Activated T-cell treated with anti-CD3 and anti-CD28 coated beads, Interleukin-2, amount 50 U/mL, for 1 hour (primary cell): ENCODE results near the gene COX7A2.
A peak's percentile ranks its signal among the peaks of the same experiment; 100 is the strongest.

Experiments
- DNase-seq: peaks from one replicate; pipeline ENCODE4 v3.0.0-alpha.2; 2020

The COX7A2 gene

DNA sequence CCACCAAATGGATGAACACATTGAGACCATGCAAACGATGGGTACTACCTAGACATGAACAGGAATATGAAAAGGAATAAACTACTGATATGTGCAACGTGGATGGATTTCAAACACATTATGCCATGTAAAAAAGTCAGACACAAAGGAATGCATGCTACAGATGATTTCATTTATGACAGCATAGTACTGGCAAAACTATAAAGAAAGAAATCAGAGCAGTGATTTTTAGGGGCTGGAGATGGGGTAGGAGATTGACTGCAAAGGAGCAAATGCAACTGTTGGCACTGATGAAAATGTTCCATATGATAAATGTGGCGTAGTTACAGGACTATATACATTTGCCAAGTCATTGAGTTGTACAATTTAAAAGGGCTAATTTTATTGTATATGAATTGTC is 24.3 kb downstream of the COX7A2 start:
- no peak for DNase-seq

DNA sequence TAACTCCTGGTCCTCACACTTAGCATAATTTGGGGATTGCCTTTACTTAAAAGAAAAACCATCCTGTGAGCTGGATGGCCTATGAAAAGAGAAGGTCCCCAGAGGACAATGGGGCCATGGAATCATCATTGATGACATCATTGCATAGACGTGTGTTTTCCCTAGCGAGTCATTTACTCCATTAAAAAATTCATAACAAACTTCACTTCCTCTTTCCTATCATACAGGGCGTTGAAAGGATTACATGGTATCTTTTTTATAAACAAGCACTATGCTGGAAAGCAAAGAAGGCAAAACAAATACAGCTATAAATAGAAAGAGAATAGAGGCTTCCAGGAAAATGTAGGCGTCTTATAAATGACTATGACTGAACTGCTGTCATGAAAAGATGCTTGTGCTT is 26.4 kb downstream of the COX7A2 start:
- DNase-seq, result no peak

DNA sequence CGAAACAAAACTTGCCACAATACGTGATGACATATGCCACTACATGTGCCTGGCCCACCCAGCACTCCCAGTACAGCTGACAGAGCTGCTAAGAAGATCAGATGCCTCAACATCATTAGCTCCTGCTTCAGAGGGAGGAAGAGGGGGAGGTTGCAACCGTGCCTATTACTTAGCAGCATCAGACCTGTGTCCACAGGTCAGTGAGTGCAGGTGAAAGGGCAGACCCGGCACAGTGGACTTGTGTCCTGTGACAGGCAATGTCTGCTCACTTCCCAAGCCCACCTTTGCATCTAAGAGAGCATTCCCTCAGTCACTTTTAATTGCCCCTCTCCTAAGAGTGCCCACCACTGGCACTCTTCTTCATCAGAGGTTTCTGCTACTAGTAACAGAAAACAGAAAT is 28.3 kb downstream of the COX7A2 start:
- no peak for DNase-seq

DNA sequence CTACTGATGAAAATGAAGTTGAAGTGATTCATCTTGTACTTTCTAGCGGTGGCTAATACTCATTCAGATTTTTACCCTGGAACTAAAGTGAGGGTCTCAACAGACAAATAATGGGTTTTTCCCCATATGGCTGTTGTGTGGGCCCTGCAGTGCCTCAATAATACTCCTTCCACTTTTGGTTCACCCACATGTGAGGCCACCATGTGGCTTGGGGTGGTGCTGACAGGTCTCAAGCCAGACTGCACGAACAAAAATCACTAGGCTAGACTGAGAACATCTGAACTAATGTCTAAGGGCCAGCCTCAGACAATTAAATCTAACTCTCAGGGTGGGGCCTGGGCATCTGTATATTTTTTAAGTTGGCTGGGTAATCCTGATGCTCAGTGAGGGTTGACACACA is 29.9 kb downstream of the COX7A2 start:
- DNase-seq, result no peak

DNA sequence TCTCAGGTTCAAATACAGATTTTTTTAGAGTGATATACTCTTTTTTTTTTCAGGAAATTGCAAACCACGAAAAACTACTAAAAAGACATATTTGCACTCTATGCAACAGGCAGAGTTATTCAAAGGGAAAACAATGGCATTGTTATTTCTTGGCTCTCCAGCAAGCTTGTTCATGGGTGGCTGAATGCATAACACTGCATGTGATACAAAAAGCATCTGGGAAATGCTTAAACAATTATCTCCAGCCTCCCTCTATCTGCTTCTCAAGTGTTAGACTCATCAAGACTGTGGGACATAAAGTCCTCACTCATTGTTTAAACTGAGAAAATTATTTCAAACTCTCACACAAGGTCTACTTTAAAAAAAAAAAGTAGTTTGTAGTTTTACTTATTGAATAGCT is 30.5 kb downstream of the COX7A2 start:
- DNase-seq, result no peak

DNA sequence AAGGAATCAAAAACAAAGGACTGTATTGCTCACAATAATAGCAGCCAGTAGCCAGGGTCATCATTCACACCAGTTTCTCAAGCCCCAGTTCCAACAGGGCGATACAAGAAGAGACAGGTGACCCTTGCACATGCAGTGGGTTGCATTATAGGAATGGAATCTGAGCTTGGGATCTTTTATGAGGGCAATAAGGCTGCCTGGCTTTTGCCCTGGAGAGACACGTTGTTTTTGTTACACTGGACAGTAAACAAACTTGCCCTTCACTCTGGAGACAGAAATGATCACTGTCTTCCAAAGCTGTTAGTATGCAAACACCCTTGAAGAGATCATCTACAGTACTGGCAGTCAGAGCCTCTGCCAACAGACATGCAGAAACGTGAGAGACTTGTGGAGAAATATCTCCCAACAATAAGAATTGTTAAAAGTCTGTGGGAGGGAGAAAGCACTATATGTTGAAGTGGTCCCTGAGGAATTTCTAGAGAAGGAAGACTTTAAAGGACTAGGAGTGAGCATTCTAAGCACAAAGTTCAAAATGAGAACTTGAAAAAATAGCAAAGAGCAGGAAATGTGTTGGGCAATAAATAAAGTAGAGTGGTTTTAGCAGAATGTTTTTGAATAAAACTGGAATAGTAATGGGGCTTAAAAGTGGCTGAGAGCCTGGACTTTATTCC is 31.5 kb downstream of the COX7A2 start:
- DNase-seq, result no peak

DNA sequence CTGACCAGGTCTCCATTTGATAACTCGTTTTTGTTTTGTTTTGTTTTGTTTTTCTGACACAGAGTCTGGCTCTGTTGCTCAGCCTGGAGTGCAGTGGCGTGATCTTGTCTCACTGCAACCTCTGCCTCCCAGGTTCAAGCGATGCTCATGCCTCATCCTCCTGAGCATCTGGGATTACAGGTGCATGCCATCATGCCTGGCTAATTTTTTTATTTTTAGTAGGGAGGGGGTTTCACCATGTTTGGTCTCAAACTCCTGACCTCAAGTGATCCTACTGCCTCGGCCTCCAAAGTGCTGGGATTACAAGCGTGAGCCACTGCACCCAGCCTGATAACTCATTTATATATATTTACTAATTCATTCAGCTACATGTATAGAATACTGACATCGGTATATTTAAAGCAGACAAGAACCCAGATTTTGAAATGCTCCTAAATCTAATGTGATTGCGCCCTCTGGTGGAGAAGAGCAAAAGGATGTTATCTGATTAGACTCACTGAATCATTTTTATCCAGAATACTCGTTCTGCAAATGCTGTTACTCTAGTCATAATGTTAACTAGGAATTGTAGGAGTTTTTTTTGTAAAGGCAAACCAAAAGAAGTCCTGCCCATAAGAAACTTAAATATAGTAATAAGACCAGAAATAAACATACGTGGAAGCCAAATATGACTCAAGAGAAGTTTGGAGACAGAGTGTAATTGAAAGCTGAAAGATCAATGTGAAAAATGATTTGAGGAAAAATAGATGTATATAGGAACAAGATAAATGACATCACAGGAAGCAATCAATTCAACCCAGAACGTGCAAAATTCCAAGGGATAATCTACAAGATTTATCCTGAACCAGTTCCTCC is 32.5 kb downstream of the COX7A2 start:
- no peak for DNase-seq

DNA sequence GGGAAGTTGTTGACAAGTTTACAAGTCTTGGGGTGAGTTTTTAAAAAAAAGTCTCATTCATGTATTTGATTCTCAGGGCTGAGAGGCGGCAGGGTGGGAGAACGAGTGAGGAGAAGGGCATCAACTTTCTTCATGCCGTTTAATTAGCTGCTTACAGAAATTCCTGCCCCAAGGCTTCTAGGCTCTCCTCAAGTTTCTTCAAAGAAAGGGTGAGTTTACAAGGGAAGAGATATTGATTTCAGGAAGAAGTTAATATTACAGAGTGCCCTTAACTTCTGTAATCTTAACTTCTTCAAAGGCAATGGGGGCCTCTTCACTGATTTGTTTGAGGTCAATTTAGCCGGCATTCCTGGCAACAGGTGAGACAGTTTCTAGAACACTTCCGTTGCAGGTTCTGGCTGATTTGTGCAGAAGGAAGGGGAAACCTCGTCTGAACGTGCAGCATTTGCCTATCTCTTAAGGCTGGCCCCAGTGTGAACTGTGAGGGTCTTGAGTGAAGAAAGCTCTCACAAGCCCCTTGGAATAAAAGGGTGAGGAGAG is 34.3 kb downstream of the COX7A2 start:
- DNase-seq, result no peak

DNA sequence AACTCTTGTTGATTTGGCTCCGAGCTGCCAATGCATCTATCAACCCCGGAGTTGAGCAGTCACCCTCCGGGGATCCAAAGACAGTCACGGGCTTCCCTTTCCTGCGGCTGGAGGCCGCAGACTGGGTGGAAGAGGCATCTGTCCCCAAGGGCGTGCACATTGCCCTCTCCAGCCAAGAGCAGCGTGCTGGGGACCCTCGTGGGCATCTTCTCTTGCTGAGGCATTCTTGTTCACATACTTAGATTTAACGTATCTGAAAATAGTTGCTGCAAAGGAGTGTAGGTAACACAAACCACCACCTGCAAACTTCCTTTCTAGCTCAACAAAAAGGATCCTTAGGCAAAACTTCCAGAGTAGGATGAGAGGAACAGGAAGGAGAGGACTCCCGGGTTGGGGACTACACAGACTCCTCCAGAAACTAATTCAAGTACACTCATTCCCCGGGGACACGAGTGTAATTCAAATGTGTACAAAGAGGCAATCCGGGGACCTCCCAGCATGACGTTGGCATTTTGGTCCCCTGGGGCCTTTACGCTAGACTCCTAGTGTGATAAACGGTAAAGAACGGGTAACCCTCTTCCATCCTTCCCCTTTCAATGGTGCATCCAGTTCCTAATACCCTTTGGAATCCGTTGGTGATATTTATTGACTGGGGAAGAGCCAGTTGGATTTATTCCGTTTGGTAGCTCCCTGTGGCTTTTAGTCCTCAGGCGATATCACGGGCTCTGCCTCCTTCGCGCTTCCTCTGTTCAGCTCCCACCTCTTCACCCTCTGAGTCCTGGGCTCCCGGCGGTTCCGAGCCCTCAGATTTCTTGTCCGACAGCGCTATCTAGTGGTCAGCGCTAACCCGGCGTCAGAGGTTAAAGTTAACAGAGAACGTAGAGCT is 35.1 kb downstream of the COX7A2 start:
- DNase-seq, result peak; percentile 82

DNA sequence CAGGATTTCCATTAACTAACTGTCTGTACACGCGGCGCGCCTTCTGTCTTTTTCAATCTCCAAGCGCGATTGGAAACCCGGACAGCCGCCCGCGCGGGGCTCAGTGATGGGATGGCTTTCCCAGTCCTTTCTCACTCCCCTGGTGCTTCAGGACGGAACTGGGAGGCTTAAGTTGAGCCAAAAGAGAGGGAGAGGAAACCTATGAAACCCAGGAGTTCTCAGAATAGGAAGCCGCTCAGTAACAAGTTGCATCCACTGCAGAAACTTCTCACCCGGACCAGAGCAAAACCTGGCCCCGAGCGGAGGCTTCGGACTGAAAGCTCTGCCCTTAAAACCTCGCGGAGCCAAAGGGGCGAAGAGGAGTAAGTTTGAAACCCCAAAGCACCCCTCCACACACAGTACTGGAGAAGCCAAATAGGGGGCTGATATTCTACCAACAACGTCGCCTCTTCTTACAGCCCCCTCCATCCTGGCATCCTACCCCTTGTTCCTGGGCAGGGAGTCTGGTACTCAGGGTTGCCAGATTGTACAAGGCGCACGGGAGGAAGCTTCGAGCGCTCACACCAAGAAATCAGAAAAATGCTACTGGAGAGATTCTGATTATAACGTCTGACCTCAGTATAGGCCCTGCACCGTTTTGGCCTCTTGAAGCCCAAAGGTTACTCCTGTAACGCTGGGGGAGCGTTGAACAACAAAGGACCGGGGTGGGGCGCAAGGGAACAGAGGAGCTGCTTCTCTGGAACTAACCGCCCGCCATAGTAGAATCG is 36.8 kb downstream of the COX7A2 start:
- peak; percentile 19 for DNase-seq

DNA sequence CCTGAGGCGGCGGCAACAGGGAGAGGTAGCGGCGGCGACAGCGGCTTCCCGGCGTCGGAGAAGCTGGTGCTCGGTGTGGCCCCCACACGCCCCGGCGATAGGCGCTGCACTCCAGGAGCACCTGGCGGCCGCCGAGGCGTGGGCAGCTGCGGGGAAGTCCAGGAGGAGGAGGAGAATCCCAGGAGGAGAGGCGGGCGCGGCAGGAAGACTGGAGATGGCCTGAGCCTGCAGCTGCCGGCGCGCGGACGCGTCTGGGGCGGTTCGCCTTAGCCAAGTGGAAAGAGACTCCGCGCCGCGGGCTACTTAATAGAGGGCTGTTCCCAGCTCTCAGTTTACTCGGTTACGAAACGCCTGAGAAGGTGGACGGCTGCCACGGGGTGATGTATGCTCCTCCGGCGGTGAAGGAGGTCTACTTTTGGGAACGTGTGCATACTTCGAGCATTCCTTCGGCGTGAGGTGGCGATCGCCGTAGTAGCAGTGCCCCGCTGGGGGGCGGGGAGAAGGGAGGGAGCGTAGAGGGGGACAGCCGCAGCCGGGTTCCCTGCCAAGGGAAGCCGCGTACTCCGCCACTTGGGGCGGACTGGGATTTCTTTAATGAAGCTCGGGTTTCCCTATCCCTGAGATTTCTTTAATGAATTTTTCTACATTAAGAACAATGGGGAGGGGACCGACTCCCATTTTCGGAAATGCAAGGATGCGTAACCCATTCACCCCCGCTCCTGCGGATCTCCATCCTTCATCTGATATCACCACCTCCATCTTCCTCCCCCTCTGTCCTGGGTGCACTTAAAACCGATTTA is 37.6 kb downstream of the COX7A2 start, which contains the start of gene COL12A1:
TSS of gene COL12A1 (minus strand) at position 278 of the 800 bp plus-strand sequence. CDS start 3,261 bp downstream, outside the sequence.
- peak; percentile 24 for DNase-seq

DNA sequence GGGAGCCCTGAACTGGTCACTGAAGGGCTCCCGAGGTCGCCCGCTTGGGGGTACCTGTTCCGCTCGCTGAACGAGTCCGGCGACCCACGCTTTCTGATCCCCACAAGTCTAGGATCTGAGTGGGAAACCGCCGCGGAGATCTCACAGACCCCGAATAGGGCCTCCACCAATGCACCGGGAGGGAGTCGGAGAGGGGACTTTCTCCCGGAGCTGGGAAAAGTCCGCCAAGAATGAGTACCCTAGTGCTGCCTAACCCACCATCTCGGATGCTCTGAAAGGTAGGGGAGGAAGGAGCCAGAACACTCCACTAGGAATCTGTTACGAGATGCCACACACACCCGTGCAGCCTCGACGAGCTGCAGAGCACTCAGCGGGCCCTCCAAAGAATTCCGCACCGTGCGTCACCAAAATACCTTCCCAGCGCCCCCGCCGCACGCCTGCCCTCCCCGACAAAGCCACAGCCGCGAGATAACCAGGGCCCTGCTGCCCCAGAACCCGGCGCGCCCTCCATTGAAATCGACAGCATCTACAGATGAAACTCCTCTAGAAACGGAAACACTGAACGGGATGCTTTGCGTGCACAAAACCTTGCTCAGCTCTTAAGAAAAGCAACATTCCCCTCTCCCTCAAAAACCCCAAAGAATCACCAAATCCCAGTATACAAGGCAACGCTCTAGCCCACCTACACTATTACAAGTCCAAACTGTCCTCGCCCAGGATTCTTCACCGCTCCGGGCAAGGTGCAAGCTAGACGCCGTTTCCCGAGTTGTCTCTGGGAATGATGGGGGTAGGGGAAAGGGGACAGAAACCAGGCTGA is 38.4 kb downstream of the COX7A2 start:
- DNase-seq, result peak; percentile 28

DNA sequence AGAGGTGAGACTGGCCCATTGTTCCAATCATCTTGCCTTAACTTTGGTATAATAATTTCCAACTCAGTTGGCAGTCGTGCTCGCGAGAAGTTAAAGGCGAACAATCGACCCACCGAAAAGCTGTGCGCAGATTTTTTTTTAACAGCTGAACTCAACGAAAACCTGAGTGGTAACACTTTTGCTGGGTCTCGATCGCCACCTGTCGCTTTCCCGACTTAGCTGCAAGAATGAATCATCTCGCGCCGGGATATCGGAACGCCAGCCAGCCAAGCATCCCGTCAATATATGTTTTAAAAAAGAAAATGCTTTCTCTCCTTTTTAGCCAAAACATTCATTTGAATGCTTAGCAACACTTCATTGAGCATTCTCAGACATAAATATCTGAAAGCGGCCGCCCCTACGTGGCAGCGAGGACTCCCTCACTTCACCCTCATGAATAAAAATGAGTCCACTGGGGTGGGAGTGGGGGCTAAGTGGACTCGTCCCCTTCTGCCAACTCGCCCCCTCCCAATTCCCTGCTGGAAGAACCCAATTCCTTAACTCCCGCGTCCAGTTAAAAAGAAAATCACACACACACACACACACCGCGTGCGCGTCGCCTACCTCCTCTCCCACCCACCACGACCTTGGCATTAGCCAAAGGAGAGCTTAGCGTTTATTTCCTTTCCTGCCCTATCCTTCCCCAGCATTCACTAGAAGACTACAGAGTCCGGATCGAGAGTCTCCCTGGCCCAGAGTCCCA is 39.2 kb downstream of the COX7A2 start:
- DNase-seq, result peak; percentile 25

DNA sequence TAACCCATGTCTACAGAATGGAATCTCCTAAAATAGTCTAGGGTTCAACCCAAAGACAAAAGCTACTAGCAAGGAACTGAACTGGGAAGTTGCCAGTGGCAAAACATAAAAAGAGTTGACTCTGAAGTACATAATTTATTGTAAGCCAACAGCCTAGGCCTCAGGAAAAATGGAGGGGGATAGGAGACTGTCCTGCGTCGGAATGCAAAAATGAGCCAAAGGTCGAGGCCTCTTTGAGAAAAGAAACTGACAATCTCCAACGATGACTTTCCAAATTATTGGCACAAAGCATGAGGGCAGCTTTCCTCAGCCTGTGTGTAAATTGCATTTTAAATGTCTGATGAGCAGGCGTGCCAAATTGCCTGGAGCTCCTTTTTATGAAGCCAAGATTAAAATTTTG is 39.9 kb downstream of the COX7A2 start:
- no peak for DNase-seq

DNA sequence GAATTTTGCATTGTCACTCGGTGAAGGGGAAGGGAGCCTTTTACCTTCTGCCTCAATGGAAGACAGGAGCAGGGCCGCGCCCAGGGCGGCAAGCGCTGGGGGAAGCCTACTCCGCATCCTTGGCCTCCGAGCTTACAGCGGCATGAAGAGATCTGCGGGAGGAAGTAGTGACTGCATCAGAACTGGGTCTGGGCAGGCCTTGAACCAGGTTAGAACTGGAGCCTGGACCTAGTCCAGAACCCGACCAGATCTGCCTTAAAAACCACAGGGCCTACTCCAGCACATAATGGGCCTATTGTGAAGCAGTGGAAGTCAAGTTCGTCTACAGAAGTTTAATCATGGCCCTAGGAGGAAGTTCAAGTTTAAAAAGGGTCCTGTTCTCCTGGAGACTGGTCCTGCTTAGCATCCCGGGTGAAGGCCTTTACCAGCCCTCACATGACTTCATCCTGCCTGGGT is 40.9 kb downstream of the COX7A2 start:
- DNase-seq, result no peak

DNA sequence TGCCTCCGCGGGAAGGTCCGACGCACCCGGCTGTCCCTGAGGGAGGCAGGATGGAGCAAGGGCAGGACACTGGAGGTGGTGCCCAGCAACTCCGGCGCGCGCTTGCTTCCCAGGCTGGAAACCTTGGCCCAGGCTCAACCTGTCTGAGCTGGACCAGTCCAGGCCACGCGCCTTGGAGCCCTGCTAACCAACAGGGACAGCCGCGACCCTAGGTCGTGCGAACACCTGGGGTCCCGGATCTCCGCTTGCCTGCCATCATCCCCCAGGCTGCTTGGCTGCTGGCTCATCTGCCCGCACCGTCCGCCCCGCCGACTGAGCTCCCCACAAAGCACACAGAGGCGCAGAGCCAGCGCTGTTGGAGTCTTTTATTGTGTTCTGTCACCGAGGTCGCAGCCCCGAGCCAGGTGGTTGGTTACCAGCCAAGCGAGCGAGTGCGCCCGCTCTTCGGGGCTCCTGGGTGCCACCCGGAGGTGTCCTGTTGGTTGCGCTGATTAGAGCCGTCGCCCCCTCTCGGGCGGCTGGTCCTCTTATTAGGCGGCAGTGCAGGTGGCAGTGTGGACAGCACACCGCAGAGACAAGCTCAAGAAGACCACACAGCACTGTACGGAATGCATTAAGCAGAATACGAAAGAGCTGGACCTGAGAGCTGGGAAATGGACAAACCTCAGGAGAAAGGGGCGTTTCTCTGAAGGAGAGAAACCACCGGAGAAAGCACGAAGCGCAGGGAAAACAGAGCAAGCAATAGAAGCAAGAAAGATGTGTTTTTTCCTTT is 41.5 kb downstream of the COX7A2 start:
- DNase-seq, result peak; percentile 19

DNA sequence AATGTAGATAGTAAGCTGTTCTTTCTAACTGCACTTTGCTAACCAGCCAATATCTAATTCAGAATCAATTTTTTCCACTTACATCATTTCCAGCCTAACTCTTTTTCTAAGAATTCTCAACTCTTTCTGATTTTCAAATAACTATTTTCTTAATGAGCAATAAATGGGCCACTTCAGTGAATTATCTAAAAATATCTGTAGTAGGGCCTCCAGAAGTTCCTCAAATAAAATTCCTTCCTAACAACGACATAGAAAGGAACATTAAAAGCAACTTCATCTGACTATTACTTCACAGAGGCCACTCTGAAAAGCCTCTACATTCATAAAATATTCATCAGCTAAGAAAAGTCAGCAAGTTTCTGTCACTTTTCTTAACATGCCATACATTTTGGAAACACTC is 42.6 kb downstream of the COX7A2 start:
- no peak for DNase-seq

DNA sequence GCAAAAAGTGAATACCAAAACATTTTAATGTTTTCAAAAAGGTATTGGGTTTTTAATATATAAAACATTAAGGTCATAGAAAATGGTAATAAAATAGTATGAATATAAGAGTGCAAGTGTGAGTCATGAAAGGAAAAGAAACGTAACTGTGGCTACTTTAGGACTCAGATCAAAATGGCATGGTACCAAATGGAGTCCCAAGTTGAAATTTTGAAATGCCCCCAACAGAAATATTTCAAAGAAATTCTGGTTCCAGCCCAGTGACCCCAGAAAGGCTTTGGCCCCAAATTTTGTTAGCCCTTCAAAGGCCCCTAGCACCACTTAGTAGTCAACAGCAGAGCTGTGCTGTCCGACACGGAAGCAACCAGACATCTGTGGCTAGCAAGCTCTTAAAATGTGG is 43.7 kb downstream of the COX7A2 start:
- DNase-seq, result no peak
